DND-41 (cell line): ENCODE results near the gene GTF2IRD1.
A peak's percentile ranks its signal among the peaks of the same experiment; 100 is the strongest.
"Not testable (repeated sequence)": the region's sequence is repeated elsewhere in the genome, so short reads cannot be mapped to it uniquely, and the experiment has no call there.

ENCODE experiments used
- ATAC-seq: fragments of 200-7000 bp; cut with Tn5 transposase; 3 replicates; pipeline ENCODE4 v1.9.1; 2021; ENCODE audit warnings: low read depth; ENCODE audit not compliant: insufficient read depth
- DNase-seq: peaks from one replicate; pipeline ENCODE4 v3.0.0-alpha.2; 2020
- H2AFZ ChIP-seq: 2 replicates; pipeline ENCODE4 v1.6.0; 2012; ENCODE audit warnings: low read depth, low read length
- H3K27ac ChIP-seq: 2 replicates; pipeline ENCODE4 v1.5.1; 2012; ENCODE audit warnings: low read length, inconsistent platforms
- H3K27me3 ChIP-seq: fragments of 200-600 bp; sonication (generic); 2 replicates; pipeline ENCODE4 v1.6.0; 2012; ENCODE audit warnings: low read length, mild to moderate bottlenecking, inconsistent platforms; ENCODE audit not compliant: insufficient read depth, poor library complexity
- H3K36me3 ChIP-seq: 2 replicates; pipeline ENCODE4 v1.5.1; 2012; ENCODE audit warnings: low read length, inconsistent platforms; ENCODE audit not compliant: insufficient read depth
- H3K4me1 ChIP-seq: 2 replicates; pipeline ENCODE4 v1.5.1; 2012; ENCODE audit warnings: mild to moderate bottlenecking, low read length; ENCODE audit not compliant: insufficient read depth
- H3K4me2 ChIP-seq: 2 replicates; pipeline ENCODE4 v1.6.0; 2012; ENCODE audit warnings: mild to moderate bottlenecking, moderate library complexity, low read length, inconsistent platforms; ENCODE audit not compliant: insufficient read depth
- H3K4me3 ChIP-seq, 2 experiments: fragments of 200-600 bp in 1 of 2; shearing (Covaris generic) in 1 of 2; 2 replicates each; pipeline ENCODE4 v1.5.1; 2012 to 2016; ENCODE audit warnings: inconsistent platforms in 2 of 2, low read length in 2 of 2, mild to moderate bottlenecking in 2 of 2, low read depth in 1 of 2, moderate library complexity in 1 of 2
- H3K79me2 ChIP-seq: 2 replicates; pipeline ENCODE4 v1.6.0; 2012; ENCODE audit warnings: low read length, inconsistent platforms; ENCODE audit not compliant: insufficient read depth
- H3K9ac ChIP-seq: 2 replicates; pipeline ENCODE4 v1.6.0; 2012; ENCODE audit warnings: low read depth, mild to moderate bottlenecking, inconsistent platforms, low read length, moderate library complexity
- H3K9me3 ChIP-seq: 2 replicates; pipeline ENCODE4 v1.5.1; 2012; ENCODE audit warnings: low read length, moderate library complexity, mild to moderate bottlenecking, inconsistent platforms; ENCODE audit not compliant: insufficient read depth, severe bottlenecking
- H4K20me1 ChIP-seq: 2 replicates; pipeline ENCODE4 v1.6.0; 2012; ENCODE audit warnings: low read length; ENCODE audit not compliant: insufficient read depth
- CTCF ChIP-seq: IDR thresholded peaks from 2 replicates; pipeline ENCODE4 v1.5.1; 2012; ENCODE audit warnings: borderline replicate concordance, low read length, moderate library complexity, mild to moderate bottlenecking; ENCODE audit not compliant: poor library complexity, severe bottlenecking; ENCODE audit errors: extremely low read depth
- EZH2 ChIP-seq: IDR thresholded peaks from 3 replicates; pipeline ENCODE4 v1.6.1; 2012; ENCODE audit warnings: borderline replicate concordance, low read depth, mild to moderate bottlenecking, moderate library complexity, low read length, inconsistent platforms; ENCODE audit not compliant: severe bottlenecking

GTF2IRD1 gene

GRCh38 chr7:74496272-74496671, 42.6 kb downstream of the GTF2IRD1 start:
- Histone ChIP-seq H3K27ac (no peak overlapping the region), H3K79me2 (peaks cover 14% of the 10 kb centered on the region), H3K9ac (no peak overlapping the region), H3K4me2 (no peak overlapping the region), H3K4me3 (no peak overlapping the region), H3K4me1 (no peaks in the 10 kb centered on the region), H3K36me3 (no peaks in the 10 kb centered on the region), H3K27me3 (no peaks in the 10 kb centered on the region), H3K9me3 (no peaks in the 10 kb centered on the region), H4K20me1 (peaks cover 24% of the 10 kb centered on the region), H2AFZ (no peak overlapping the region)
- no peak for TF ChIP-seq EZH2
- TF ChIP-seq CTCF, result no peak
- DNase-seq, result no peak
- no peak for ATAC-seq

GRCh38 chr7:74496773-74497172, 43.1 kb downstream of the GTF2IRD1 start:
- Histone ChIP-seq H4K20me1 (peaks cover 24% of the 10 kb centered on the region), H3K79me2 (peaks cover 14% of the 10 kb centered on the region)
- H3K4me3 ChIP-seq, ATAC-seq, H3K27ac ChIP-seq, H3K9ac ChIP-seq, H2AFZ ChIP-seq, DNase-seq, H3K4me1 ChIP-seq, H3K9me3 ChIP-seq, H3K4me2 ChIP-seq, H3K36me3 ChIP-seq, H3K27me3 ChIP-seq: not testable (repeated sequence)

GRCh38 chr7:74498354-74498753, 44.6 kb downstream of the GTF2IRD1 start:
- ATAC-seq, result no peak
- Histone ChIP-seq H4K20me1 (peaks cover 24% of the 10 kb centered on the region), H3K4me2 (no peak overlapping the region), H3K9me3 (no peaks in the 10 kb centered on the region), H3K79me2 (peaks cover 8% of the 10 kb centered on the region), H2AFZ (no peak overlapping the region), H3K4me3 (no peak overlapping the region), H3K27ac (no peak overlapping the region), H3K27me3 (no peaks in the 10 kb centered on the region), H3K4me1 (no peaks in the 10 kb centered on the region), H3K9ac (no peak overlapping the region), H3K36me3 (no peaks in the 10 kb centered on the region)
- TF ChIP-seq EZH2, result no peak
- no peak for TF ChIP-seq CTCF
- no peak for DNase-seq

GRCh38 chr7:74498996-74499834, 45.5 kb downstream of the GTF2IRD1 start:
- peaks cover 8% of the 10 kb centered on the region for H3K79me2 ChIP-seq
- no peaks in the 10 kb centered on the region for H3K27me3 ChIP-seq
- no peak overlapping the region for H3K9ac ChIP-seq
- H3K4me3 ChIP-seq, result no peak overlapping the region
- H3K9me3 ChIP-seq, result no peaks in the 10 kb centered on the region
- peaks cover 24% of the 10 kb centered on the region for H4K20me1 ChIP-seq
- H3K4me1 ChIP-seq, result no peaks in the 10 kb centered on the region
- H3K27ac ChIP-seq, result no peak overlapping the region
- H3K4me2 ChIP-seq, result no peak overlapping the region
- DNase-seq (no peak), ATAC-seq (peak; percentile 22; the same call in 1 of the 3 replicates)
- TF ChIP-seq CTCF (no peak), EZH2 (no peak)
- H3K36me3 ChIP-seq, result no peaks in the 10 kb centered on the region
- no peak overlapping the region for H2AFZ ChIP-seq
